ENCODE results near the gene BRMS1. TPM values are rescaled to one million over a fixed set of nuclear protein-coding genes. Genes with fewer than 3 reads are reported as not detected.

Gene BRMS1
- total and polyA plus RNA-seq, 4 donors = 12.0 to 24.0 (median 20.3) TPM

DNA sequence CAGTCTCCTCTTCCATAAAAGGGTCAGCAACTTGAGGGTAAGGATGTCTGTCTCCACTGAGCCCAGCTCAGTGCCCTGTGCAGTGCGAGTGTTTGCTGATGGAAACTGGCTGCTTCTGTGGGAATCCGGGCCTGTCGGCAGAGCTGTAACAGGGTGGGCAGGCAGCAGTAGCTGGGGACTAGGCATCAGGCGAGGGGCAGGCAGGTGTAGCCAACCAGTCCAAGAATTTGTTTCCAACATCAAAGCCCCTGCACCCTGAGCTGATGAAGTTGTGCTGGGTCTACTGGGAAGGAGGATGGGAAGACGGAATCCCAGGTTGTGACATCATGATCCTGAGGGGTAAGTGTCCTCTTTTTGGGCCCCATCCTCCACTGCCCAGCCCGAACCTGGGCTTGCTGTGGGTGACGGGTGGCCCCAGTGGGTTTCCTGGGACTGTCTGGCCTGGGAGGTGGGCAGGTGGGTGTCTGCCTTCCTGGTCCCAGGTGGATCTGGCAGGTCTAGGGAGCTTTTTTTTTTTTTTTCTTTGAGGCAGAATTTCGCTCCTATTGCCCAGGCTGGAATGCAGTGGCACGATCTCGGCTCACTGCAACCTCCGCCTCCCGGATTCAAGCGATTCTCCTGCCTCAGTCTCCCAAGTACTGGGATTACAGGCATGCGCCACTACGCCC, 15.6 kb upstream of the BRMS1 start:
- Histone ChIP-seq H3K36me3 (ENCODE audit: control insufficient read depth in 4 of 4, insufficient read depth in 3 of 4, low read depth in 1 of 4, low read length in 3 of 4) (peaks cover 0 to 10% (median 4%) of the 10 kb centered on the region in 4 donors), H3K9me3 (ENCODE audit: control insufficient read depth in 4 of 4, low read length in 3 of 4) (no peaks in the 10 kb centered on the region), H3K4me3 (ENCODE audit: low read depth in 1 of 3, low read length in 3 of 3) (no peak overlapping the region), H3K27me3 (ENCODE audit: control insufficient read depth in 4 of 4, insufficient read depth in 4 of 4, low read length in 3 of 4) (no peaks in the 10 kb centered on the region), H3K27ac (ENCODE audit: low read depth in 1 of 2, low read length in 2 of 2) (no peak overlapping the region), H3K9ac (ENCODE audit: low read depth in 1 of 2, low read length in 2 of 2) (no peak overlapping the region), H3K4me1 (ENCODE audit: control insufficient read depth in 4 of 4, insufficient read depth in 4 of 4, low read length in 3 of 4) (no peaks in the 10 kb centered on the region)
- TF ChIP-seq, protein P1, sequence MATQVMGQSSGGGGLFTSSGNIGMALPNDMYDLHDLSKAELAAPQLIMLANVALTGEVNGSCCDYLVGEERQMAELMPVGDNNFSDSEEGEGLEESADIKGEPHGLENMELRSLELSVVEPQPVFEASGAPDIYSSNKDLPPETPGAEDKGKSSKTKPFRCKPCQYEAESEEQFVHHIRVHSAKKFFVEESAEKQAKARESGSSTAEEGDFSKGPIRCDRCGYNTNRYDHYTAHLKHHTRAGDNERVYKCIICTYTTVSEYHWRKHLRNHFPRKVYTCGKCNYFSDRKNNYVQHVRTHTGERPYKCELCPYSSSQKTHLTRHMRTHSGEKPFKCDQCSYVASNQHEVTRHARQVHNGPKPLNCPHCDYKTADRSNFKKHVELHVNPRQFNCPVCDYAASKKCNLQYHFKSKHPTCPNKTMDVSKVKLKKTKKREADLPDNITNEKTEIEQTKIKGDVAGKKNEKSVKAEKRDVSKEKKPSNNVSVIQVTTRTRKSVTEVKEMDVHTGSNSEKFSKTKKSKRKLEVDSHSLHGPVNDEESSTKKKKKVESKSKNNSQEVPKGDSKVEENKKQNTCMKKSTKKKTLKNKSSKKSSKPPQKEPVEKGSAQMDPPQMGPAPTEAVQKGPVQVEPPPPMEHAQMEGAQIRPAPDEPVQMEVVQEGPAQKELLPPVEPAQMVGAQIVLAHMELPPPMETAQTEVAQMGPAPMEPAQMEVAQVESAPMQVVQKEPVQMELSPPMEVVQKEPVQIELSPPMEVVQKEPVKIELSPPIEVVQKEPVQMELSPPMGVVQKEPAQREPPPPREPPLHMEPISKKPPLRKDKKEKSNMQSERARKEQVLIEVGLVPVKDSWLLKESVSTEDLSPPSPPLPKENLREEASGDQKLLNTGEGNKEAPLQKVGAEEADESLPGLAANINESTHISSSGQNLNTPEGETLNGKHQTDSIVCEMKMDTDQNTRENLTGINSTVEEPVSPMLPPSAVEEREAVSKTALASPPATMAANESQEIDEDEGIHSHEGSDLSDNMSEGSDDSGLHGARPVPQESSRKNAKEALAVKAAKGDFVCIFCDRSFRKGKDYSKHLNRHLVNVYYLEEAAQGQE (IDR thresholded peaks at IDR 0.05) = no peak
- no peak for TF ChIP-seq TAF1 (conservative IDR thresholded peaks at IDR 0.05)
- TF ChIP-seq HNF4A (conservative IDR thresholded peaks at IDR 0.05) = no peak
- TF ChIP-seq NR2F2 (IDR thresholded peaks at IDR 0.05) = no peak
- TF ChIP-seq, protein P2, sequence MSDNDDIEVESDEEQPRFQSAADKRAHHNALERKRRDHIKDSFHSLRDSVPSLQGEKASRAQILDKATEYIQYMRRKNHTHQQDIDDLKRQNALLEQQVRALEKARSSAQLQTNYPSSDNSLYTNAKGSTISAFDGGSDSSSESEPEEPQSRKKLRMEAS (IDR thresholded peaks at IDR 0.05) = no peak
- TF ChIP-seq GABPA (IDR thresholded peaks at IDR 0.05 in 1 of 2, conservative IDR thresholded peaks at IDR 0.05 in 1 of 2) = no peak
- no peak for TF ChIP-seq EGR1 (IDR thresholded peaks at IDR 0.05; ENCODE audit: low read depth in 2 of 2)
- no peak for TF ChIP-seq SP1 (IDR thresholded peaks at IDR 0.05)
- no peak for TF ChIP-seq RXRA (IDR thresholded peaks at IDR 0.05)
- no peak for TF ChIP-seq JUND (IDR thresholded peaks at IDR 0.05)
- TF ChIP-seq, protein P3, sequence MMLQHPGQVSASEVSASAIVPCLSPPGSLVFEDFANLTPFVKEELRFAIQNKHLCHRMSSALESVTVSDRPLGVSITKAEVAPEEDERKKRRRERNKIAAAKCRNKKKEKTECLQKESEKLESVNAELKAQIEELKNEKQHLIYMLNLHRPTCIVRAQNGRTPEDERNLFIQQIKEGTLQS (IDR thresholded peaks at IDR 0.05) = no peak
- no peak for TF ChIP-seq FOXA2 (IDR thresholded peaks at IDR 0.05)
- TF ChIP-seq, protein P4, sequence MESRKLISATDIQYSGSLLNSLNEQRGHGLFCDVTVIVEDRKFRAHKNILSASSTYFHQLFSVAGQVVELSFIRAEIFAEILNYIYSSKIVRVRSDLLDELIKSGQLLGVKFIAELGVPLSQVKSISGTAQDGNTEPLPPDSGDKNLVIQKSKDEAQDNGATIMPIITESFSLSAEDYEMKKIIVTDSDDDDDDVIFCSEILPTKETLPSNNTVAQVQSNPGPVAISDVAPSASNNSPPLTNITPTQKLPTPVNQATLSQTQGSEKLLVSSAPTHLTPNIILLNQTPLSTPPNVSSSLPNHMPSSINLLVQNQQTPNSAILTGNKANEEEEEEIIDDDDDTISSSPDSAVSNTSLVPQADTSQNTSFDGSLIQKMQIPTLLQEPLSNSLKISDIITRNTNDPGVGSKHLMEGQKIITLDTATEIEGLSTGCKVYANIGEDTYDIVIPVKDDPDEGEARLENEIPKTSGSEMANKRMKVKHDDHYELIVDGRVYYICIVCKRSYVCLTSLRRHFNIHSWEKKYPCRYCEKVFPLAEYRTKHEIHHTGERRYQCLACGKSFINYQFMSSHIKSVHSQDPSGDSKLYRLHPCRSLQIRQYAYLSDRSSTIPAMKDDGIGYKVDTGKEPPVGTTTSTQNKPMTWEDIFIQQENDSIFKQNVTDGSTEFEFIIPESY (IDR thresholded peaks at IDR 0.05) = no peak
- TF ChIP-seq FOXA1 (IDR thresholded peaks at IDR 0.05) = no peak
- no peak for TF ChIP-seq HNF4G (IDR thresholded peaks at IDR 0.05)
- TF ChIP-seq RAD21 (IDR thresholded peaks at IDR 0.05) = no peak
- no peak for DNase-seq (ENCODE audit: low spot score)
- WGBS = 96% methylated on average over 15 of the region's 15 CpGs

DNA sequence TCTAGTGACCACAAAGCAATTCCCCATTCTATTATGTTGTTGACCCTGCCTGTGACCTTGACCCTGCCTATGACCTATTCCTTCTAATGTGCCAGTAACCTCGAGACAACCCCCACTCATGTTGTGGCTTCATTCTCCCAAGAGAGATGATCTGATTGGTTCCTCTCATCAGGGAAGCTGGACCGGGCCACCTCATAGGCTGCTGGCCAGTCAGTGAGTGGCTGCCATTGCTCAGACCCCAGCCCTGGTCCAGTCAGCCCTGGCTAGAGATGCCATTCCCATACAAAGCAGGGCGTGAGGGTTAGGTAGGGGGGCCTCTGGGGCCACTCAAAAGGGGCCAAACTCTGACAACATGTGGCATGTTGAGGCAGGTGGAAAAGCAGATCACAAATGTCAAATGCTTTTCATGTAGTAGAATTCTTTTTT, 14.8 kb upstream of the BRMS1 start:
- Histone ChIP-seq H3K9ac (ENCODE audit: low read depth in 1 of 2, low read length in 2 of 2) (no peak overlapping the region), H3K9me3 (ENCODE audit: control insufficient read depth in 4 of 4, low read length in 3 of 4) (no peaks in the 10 kb centered on the region), H3K36me3 (ENCODE audit: control insufficient read depth in 4 of 4, insufficient read depth in 3 of 4, low read depth in 1 of 4, low read length in 3 of 4) (peaks cover 0 to 10% (median 4%) of the 10 kb centered on the region in 4 donors), H3K27me3 (ENCODE audit: control insufficient read depth in 4 of 4, insufficient read depth in 4 of 4, low read length in 3 of 4) (no peaks in the 10 kb centered on the region), H3K4me3 (ENCODE audit: low read depth in 1 of 3, low read length in 3 of 3) (no peak overlapping the region), H3K27ac (ENCODE audit: low read depth in 1 of 2, low read length in 2 of 2) (no peak overlapping the region), H3K4me1 (ENCODE audit: control insufficient read depth in 4 of 4, insufficient read depth in 4 of 4, low read length in 3 of 4) (no peaks in the 10 kb centered on the region)
- no peak for DNase-seq (ENCODE audit: low spot score)
- 72% methylated on average over 3 of the region's 3 CpGs for WGBS
- TF ChIP-seq, protein P1 (IDR thresholded peaks at IDR 0.05) = no peak
- TF ChIP-seq, protein P5, sequence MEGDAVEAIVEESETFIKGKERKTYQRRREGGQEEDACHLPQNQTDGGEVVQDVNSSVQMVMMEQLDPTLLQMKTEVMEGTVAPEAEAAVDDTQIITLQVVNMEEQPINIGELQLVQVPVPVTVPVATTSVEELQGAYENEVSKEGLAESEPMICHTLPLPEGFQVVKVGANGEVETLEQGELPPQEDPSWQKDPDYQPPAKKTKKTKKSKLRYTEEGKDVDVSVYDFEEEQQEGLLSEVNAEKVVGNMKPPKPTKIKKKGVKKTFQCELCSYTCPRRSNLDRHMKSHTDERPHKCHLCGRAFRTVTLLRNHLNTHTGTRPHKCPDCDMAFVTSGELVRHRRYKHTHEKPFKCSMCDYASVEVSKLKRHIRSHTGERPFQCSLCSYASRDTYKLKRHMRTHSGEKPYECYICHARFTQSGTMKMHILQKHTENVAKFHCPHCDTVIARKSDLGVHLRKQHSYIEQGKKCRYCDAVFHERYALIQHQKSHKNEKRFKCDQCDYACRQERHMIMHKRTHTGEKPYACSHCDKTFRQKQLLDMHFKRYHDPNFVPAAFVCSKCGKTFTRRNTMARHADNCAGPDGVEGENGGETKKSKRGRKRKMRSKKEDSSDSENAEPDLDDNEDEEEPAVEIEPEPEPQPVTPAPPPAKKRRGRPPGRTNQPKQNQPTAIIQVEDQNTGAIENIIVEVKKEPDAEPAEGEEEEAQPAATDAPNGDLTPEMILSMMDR (IDR thresholded peaks at IDR 0.05; ENCODE audit: low read depth, low read length, missing input control) = no peak
- TF ChIP-seq HNF4G (IDR thresholded peaks at IDR 0.05) (no peak), RAD21 (IDR thresholded peaks at IDR 0.05) (no peak), FOXA2 (IDR thresholded peaks at IDR 0.05) (no peak), NR2F2 (IDR thresholded peaks at IDR 0.05) (no peak), TAF1 (conservative IDR thresholded peaks at IDR 0.05) (no peak), EGR1 (IDR thresholded peaks at IDR 0.05; ENCODE audit: low read depth in 2 of 2) (no peak), GABPA (IDR thresholded peaks at IDR 0.05 in 1 of 2, conservative IDR thresholded peaks at IDR 0.05 in 1 of 2) (no peak)
- TF ChIP-seq, protein P4 (IDR thresholded peaks at IDR 0.05) = no peak
